K562 (cell line): Measurements from ENCODE around the gene PCK2.

Source experiments
- BMI1 ChIP-seq: fragments of 150-350 bp; IDR thresholded peaks from 2 replicates; pipeline ENCODE4 v1.6.1; 2014; ENCODE audit warnings: low read length
- JUND ChIP-seq, 2 experiments: IDR thresholded peaks; 2 replicates in 1 of 2; 3 replicates in 1 of 2; pipeline ENCODE4 v1.6.1; 2011; ENCODE audit warnings: borderline replicate concordance in 2 of 2, low read depth in 2 of 2, low read length in 2 of 2, improper control_type of control experiment in 1 of 2, missing biosample characterization in 1 of 2, missing genetic modification characterization in 1 of 2, missing genetic modification reagents in 1 of 2
- PML ChIP-seq: IDR thresholded peaks from 2 replicates; pipeline ENCODE4 v1.6.1; 2012; ENCODE audit warnings: low read length, inconsistent platforms
- RBM14 ChIP-seq: fragments of 200-400 bp; formaldehyde crosslinking; IDR thresholded peaks from 2 replicates; pipeline ENCODE4 v1.6.1; 2018; ENCODE audit warnings: low read depth, mild to moderate bottlenecking, low read length, moderate library complexity, borderline replicate concordance; ENCODE audit not compliant: insufficient read depth
- RCOR1 ChIP-seq, 2 experiments: IDR thresholded peaks; 2 replicates each; pipeline ENCODE4 v1.6.1; 2012; ENCODE audit warnings: low read depth in 2 of 2, low read length in 2 of 2, borderline replicate concordance in 1 of 2, improper control_type of control experiment in 1 of 2
- RFX5 ChIP-seq: IDR thresholded peaks from 2 replicates; pipeline ENCODE4 v1.6.1; 2011; ENCODE audit warnings: low read depth, mild to moderate bottlenecking, improper control_type of control experiment, low read length
- TBL1XR1 ChIP-seq, 2 experiments: IDR thresholded peaks; 2 replicates each; pipeline ENCODE4 v1.6.1; 2012; ENCODE audit warnings: improper control_type of control experiment in 2 of 2, low read length in 2 of 2, mild to moderate bottlenecking in 1 of 2
- THRA ChIP-seq: fragments of 450-650 bp; IDR thresholded peaks from 2 replicates; pipeline ENCODE4 v1.6.1; 2017; ENCODE audit warnings: mild to moderate bottlenecking, moderate library complexity
- TF ChIP-seq, protein P1 (sequence below), 2 experiments: fragments of 450-650 bp; formaldehyde crosslinking in 1 of 2; IDR thresholded peaks; 2 replicates each; pipeline versions ENCODE4 v1.4.0 to v1.6.1; 2014 to 2020; ENCODE audit warnings: mild to moderate bottlenecking in 2 of 2, borderline replicate concordance in 1 of 2, low read depth in 1 of 2
- TF ChIP-seq, protein P2 (sequence below), 2 experiments: fragments of 450-650 bp; IDR thresholded peaks; 2 replicates each; pipeline ENCODE4 v1.6.1; 2016; ENCODE audit warnings: mild to moderate bottlenecking in 2 of 2, borderline replicate concordance in 1 of 2, low read depth in 1 of 2, moderate library complexity in 1 of 2

DNA sequence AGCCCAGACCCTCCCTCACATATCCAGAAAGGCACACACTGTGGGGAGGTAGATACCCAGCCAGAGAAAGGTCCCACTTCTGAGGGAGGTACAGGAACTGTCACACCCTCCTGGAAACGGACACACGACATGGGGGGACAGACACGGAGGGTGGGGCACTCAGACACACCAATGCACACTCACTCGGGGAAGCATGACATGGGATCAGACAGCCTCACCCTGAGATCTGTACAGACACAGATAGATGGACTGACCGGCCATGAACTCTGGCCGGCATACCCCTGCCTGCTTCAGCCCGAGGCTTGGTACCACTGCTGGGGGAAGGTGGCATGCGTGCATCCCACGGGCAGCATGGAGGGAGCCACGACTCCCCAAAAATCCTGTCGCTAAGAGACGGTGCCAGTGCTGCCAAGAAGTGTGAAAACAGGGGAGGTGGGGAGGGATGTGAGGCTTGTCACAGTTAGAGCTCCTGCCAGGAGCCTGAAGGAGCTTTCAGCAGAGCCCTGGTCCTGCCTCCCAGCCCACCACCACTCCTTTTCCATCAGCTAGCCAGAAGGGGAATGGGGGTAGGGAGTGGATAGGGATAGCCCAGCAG lies 22.2 kb upstream of the PCK2 start:
- TF ChIP-seq PML, result no peak
- no peak for TF ChIP-seq JUND (IDR thresholded peaks at IDR 0.05; ENCODE audit: borderline replicate concordance, low read depth, low read length)
- no peak for TF ChIP-seq JUND (tag; IDR thresholded peaks at IDR 0.05; ENCODE audit: borderline replicate concordance, low read depth, low read length)
- TF ChIP-seq RFX5, result no peak
- no peak for TF ChIP-seq RBM14
- no peak for TF ChIP-seq BMI1
- no peak for TF ChIP-seq RCOR1 (IDR thresholded peaks at IDR 0.05; ENCODE audit: borderline replicate concordance in 1 of 2, low read depth in 2 of 2, low read length in 2 of 2)
- TF ChIP-seq, protein P1, sequence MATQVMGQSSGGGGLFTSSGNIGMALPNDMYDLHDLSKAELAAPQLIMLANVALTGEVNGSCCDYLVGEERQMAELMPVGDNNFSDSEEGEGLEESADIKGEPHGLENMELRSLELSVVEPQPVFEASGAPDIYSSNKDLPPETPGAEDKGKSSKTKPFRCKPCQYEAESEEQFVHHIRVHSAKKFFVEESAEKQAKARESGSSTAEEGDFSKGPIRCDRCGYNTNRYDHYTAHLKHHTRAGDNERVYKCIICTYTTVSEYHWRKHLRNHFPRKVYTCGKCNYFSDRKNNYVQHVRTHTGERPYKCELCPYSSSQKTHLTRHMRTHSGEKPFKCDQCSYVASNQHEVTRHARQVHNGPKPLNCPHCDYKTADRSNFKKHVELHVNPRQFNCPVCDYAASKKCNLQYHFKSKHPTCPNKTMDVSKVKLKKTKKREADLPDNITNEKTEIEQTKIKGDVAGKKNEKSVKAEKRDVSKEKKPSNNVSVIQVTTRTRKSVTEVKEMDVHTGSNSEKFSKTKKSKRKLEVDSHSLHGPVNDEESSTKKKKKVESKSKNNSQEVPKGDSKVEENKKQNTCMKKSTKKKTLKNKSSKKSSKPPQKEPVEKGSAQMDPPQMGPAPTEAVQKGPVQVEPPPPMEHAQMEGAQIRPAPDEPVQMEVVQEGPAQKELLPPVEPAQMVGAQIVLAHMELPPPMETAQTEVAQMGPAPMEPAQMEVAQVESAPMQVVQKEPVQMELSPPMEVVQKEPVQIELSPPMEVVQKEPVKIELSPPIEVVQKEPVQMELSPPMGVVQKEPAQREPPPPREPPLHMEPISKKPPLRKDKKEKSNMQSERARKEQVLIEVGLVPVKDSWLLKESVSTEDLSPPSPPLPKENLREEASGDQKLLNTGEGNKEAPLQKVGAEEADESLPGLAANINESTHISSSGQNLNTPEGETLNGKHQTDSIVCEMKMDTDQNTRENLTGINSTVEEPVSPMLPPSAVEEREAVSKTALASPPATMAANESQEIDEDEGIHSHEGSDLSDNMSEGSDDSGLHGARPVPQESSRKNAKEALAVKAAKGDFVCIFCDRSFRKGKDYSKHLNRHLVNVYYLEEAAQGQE (IDR thresholded peaks at IDR 0.05; ENCODE audit: borderline replicate concordance), result no peak
- TF ChIP-seq, protein P1 (CRISPR knock-in tag; IDR thresholded peaks at IDR 0.05; ENCODE audit: low read depth), result no peak
- no peak for TF ChIP-seq TBL1XR1 (IDR thresholded peaks at IDR 0.05; ENCODE audit: low read length in 2 of 2)
- TF ChIP-seq THRA, result no peak
- TF ChIP-seq, protein P2, sequence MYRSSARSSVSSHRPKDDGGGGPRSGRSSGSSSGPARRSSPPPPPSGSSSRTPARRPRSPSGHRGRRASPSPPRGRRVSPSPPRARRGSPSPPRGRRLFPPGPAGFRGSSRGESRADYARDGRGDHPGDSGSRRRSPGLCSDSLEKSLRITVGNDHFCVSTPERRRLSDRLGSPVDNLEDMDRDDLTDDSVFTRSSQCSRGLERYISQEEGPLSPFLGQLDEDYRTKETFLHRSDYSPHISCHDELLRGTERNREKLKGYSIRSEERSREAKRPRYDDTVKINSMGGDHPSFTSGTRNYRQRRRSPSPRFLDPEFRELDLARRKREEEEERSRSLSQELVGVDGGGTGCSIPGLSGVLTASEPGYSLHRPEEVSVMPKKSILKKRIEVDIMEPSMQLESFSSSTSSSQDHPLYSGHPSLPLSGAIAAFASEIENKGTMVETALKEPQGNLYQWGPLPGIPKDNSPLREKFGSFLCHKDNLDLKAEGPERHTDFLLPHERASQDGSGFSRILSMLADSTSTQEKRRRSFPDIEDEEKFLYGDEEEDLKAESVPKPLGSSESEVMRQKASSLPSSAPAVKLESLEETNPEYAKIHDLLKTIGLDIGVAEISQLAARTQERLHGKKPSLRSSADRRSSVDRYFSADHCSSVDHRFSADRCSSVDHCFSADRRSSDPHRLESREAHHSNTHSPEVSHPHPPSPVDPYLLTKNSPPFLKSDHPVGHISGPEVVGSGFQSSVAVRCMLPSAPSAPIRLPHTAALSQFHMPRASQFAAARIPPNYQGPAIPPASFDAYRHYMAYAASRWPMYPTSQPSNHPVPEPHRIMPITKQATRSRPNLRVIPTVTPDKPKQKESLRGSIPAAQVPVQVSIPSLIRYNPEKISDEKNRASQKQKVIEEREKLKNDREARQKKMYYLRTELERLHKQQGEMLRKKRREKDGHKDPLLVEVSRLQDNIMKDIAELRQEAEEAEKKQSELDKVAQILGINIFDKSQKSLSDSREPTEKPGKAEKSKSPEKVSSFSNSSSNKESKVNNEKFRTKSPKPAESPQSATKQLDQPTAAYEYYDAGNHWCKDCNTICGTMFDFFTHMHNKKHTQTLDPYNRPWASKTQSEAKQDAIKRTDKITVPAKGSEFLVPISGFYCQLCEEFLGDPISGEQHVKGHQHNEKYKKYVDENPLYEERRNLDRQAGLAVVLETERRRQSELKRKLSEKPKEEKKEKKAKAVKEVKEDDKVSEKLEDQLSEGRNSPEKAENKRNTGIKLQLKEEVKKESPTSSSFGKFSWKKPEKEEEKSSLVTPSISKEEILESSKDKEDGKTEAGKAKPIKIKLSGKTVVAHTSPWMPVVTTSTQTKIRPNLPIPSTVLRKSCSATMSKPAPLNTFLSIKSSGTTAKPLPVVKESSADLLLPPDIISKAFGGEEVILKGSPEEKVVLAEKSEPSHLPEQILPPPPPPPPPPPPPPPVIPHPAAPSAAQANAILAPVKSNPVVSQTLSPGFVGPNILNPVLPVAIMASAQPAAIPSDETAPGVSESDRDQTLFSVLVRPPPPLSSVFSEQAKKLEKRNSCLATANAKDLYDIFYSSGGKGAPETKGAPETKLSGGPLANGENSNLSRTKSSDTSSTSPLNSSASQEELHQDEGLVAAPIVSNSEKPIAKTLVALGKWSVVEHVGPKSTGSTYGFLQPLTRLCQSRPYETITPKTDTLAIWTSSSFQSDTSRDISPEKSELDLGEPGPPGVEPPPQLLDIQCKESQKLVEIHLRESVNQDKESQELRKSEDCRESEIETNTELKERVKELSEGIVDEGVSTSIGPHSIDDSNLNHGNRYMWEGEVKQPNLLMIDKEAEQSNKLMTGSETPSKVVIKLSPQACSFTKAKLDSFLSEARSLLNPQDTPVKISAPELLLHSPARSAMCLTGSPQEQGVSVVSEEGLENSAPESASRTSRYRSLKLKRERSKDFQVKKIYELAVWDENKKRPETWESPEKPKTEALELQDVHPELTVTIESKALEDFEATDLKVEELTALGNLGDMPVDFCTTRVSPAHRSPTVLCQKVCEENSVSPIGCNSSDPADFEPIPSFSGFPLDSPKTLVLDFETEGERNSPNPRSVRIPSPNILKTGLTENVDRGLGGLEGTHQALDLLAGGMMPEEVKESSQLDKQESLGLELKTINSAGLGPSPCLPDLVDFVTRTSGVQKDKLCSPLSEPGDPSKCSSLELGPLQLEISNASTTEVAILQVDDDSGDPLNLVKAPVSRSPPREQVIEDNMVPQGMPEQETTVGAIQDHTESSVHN (IDR thresholded peaks at IDR 0.05; ENCODE audit: borderline replicate concordance in 1 of 2, low read depth in 1 of 2), result no peak
